OCI-LY1 (cell line): Measurements from ENCODE around the gene CCL8.
A peak's percentile ranks its signal among the peaks of the same experiment; 100 is the strongest.

ENCODE experiments used
- H2AFZ ChIP-seq: fragments of 200-600 bp; sonication (generic), shearing (Covaris generic); 2 replicates; pipeline ENCODE4 v1.6.0; 2014; ENCODE audit warnings: antibody characterized with exemption, mild to moderate bottlenecking, low read length
- H3F3A ChIP-seq: fragments of 200-600 bp; sonication (generic), shearing (Covaris generic); 2 replicates; pipeline ENCODE4 v1.6.0; 2014; ENCODE audit warnings: mild to moderate bottlenecking, antibody characterized with exemption, low read length, moderate library complexity; ENCODE audit not compliant: insufficient read depth
- H3K27ac ChIP-seq: fragments of 200-600 bp; sonication (generic); 2 replicates; pipeline ENCODE4 v1.5.1; 2014; ENCODE audit warnings: low read length, mixed run types, mild to moderate bottlenecking, low read depth; ENCODE audit not compliant: poor library complexity, severe bottlenecking
- H3K27me3 ChIP-seq: fragments of 200-600 bp; sonication (generic); 2 replicates; pipeline ENCODE4 v1.6.0; 2014; ENCODE audit warnings: antibody characterized with exemption, mild to moderate bottlenecking, low read length, moderate library complexity; ENCODE audit not compliant: insufficient read depth
- H3K36me3 ChIP-seq: fragments of 200-600 bp; sonication (generic); 2 replicates; pipeline ENCODE4 v1.6.1; 2014; ENCODE audit warnings: mild to moderate bottlenecking, antibody characterized with exemption, low read length, moderate library complexity, mixed read lengths; ENCODE audit not compliant: insufficient read depth
- H3K4me1 ChIP-seq: fragments of 200-600 bp; sonication (generic); 2 replicates; pipeline ENCODE4 v1.5.1; 2014; ENCODE audit warnings: mild to moderate bottlenecking, low read length, moderate library complexity; ENCODE audit not compliant: insufficient read depth, severe bottlenecking
- H3K4me2 ChIP-seq: fragments of 200-600 bp; sonication (generic), shearing (Covaris generic); 2 replicates; pipeline ENCODE4 v1.6.1; 2014; ENCODE audit warnings: low read length
- H3K4me3 ChIP-seq: fragments of 200-600 bp; sonication (generic); 2 replicates; pipeline ENCODE4 v1.5.1; 2014; ENCODE audit warnings: low read length, low read depth, mild to moderate bottlenecking, mixed read lengths; ENCODE audit not compliant: poor library complexity, severe bottlenecking
- H3K79me2 ChIP-seq: fragments of 200-600 bp; shearing (Covaris generic); 2 replicates; pipeline ENCODE4 v1.6.1; 2016; ENCODE audit warnings: mixed run types, low read length, mixed read lengths; ENCODE audit not compliant: insufficient read depth
- H3K9ac ChIP-seq: fragments of 200-600 bp; sonication (generic), shearing (Covaris generic); 2 replicates; pipeline ENCODE4 v1.6.1; 2014; ENCODE audit warnings: mild to moderate bottlenecking, low read length, mixed read lengths
- H3K9me2 ChIP-seq: fragments of 200-600 bp; sonication (generic), shearing (Covaris generic); 2 replicates; pipeline ENCODE4 v1.6.1; 2014; ENCODE audit warnings: low read depth, mild to moderate bottlenecking, low read length, mixed read lengths
- H3K9me3 ChIP-seq: fragments of 200-600 bp; shearing (Covaris generic); 2 replicates; pipeline ENCODE4 v1.6.1; 2014; ENCODE audit warnings: low read length, mixed read lengths
- H4K20me1 ChIP-seq: fragments of 200-600 bp; sonication (generic), shearing (Covaris generic); 2 replicates; pipeline ENCODE4 v1.6.0; 2016; ENCODE audit warnings: mild to moderate bottlenecking, low read length; ENCODE audit not compliant: insufficient read depth
- CTCF ChIP-seq: fragments of 200-600 bp; sonication (generic), shearing (Covaris generic); IDR thresholded peaks from 2 replicates; pipeline ENCODE4 v1.5.1; 2017; ENCODE audit warnings: mild to moderate bottlenecking, antibody characterized with exemption, low read length, moderate library complexity, mixed read lengths
- EZH2 ChIP-seq: fragments of 200-600 bp; sonication (generic), shearing (Covaris generic); IDR thresholded peaks from 2 replicates; pipeline ENCODE4 v1.8.0; 2017; ENCODE audit warnings: borderline replicate concordance, mixed run types, mild to moderate bottlenecking, antibody characterized with exemption, low read length, moderate library complexity, mixed read lengths

The CCL8 gene

GRCh38 chr17:34313164-34313563, 6.1 kb upstream of the CCL8 start:
- H3K4me3 ChIP-seq, result no peak overlapping the region
- no peak overlapping the region for H2AFZ ChIP-seq
- no peaks in the 10 kb centered on the region for H4K20me1 ChIP-seq
- H3K27ac ChIP-seq, result no peak overlapping the region
- no peaks in the 10 kb centered on the region for H3K79me2 ChIP-seq
- H3K9me2 ChIP-seq, result no peaks in the 10 kb centered on the region
- TF ChIP-seq CTCF, result no peak
- no peak for TF ChIP-seq EZH2
- H3K36me3 ChIP-seq, result no peaks in the 10 kb centered on the region
- H3K27me3 ChIP-seq, result no peaks in the 10 kb centered on the region
- no peak overlapping the region for H3K9ac ChIP-seq
- H3K9me3 ChIP-seq, result no peaks in the 10 kb centered on the region
- no peak overlapping the region for H3K4me2 ChIP-seq
- no peaks in the 10 kb centered on the region for H3K4me1 ChIP-seq
- no peaks in the 10 kb centered on the region for H3F3A ChIP-seq

DNA sequence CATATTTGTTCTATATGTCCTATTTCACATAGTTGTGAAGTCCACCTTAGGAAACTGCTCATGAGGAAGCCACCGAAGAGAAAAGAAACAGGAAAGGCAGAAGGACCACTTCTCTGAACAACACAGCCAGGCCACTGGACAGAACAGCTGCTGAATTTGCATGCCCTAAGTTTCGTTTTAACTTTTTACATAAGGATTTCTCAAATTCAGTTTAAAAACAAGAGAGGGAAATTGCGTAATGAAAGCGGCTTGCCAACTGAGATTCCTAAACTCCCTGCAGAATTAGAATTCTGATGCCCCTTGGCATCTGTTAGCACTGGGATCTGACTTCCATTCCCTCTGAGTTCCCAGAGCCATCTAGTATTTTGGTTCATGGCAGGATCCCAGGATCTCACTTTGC, 5.0 kb upstream of the CCL8 start:
- no peak overlapping the region for H3K9ac ChIP-seq
- H3K36me3 ChIP-seq, result no peaks in the 10 kb centered on the region
- H3F3A ChIP-seq, result no peaks in the 10 kb centered on the region
- no peak overlapping the region for H2AFZ ChIP-seq
- no peak overlapping the region for H3K4me2 ChIP-seq
- H3K9me3 ChIP-seq, result no peaks in the 10 kb centered on the region
- H3K79me2 ChIP-seq, result no peaks in the 10 kb centered on the region
- no peaks in the 10 kb centered on the region for H3K27me3 ChIP-seq
- no peaks in the 10 kb centered on the region for H4K20me1 ChIP-seq
- H3K4me3 ChIP-seq, result no peak overlapping the region
- no peaks in the 10 kb centered on the region for H3K9me2 ChIP-seq
- H3K4me1 ChIP-seq, result no peaks in the 10 kb centered on the region
- no peak overlapping the region for H3K27ac ChIP-seq
- TF ChIP-seq CTCF (no peak), EZH2 (no peak)

GRCh38 chr17:34318474-34318873, 761 bp upstream of the CCL8 start:
- TF ChIP-seq EZH2 (no peak), CTCF (peak; percentile 40; the same call in 1 of the 2 replicates)
- Histone ChIP-seq H3K4me2 (no peak overlapping the region), H3K4me3 (no peak overlapping the region), H4K20me1 (no peaks in the 10 kb centered on the region), H3F3A (no peaks in the 10 kb centered on the region), H3K36me3 (no peaks in the 10 kb centered on the region), H3K9me3 (no peaks in the 10 kb centered on the region), H3K9ac (no peak overlapping the region), H3K27me3 (no peaks in the 10 kb centered on the region), H3K79me2 (no peaks in the 10 kb centered on the region), H3K9me2 (no peaks in the 10 kb centered on the region), H2AFZ (no peak overlapping the region), H3K27ac (no peak overlapping the region), H3K4me1 (no peaks in the 10 kb centered on the region)
